Thoracic aorta (tissue), 2 donors: ENCODE results near the gene PAGE2. TPM values are rescaled to one million over a fixed set of nuclear protein-coding genes. Genes with fewer than 3 reads are reported as not detected.

Source experiments
- ATAC-seq: fragments of 150-250 bp; one replicate; pipeline ENCODE4 v1.8.0; 2017; ENCODE audit warnings: low read depth; ENCODE audit not compliant: insufficient number of reproducible peaks, low FRiP score
- DNase-seq: peaks from one replicate; pipeline ENCODE4 v3.0.0-alpha.2; 2020; ENCODE audit warnings: low spot score
- H3K27ac ChIP-seq, 2 donors: fragments of 200-600 bp; sonication (generic); 1 replicate in 1 of 2; 2 replicates in 1 of 2; pipeline ENCODE4 v1.5.1; 2016; ENCODE audit warnings: mild to moderate bottlenecking in 2 of 2, moderate library complexity in 2 of 2
- H3K27me3 ChIP-seq: fragments of 200-600 bp; sonication (generic); replicated peaks from 2 replicates; pipeline ENCODE4 v1.6.0; 2016; ENCODE audit warnings: mild to moderate bottlenecking; ENCODE audit not compliant: insufficient read depth
- H3K36me3 ChIP-seq: fragments of 200-600 bp; sonication (generic); one replicate; pipeline ENCODE4 v1.5.1; 2016
- H3K4me1 ChIP-seq, 2 donors: fragments of 200-600 bp; sonication (generic); 1 replicate in 1 of 2; 2 replicates in 1 of 2; pipeline versions ENCODE4 v1.5.1 to v1.6.0; 2016; ENCODE audit warnings: low read depth in 2 of 2, mild to moderate bottlenecking in 1 of 2; ENCODE audit not compliant: control insufficient read depth in 1 of 2
- H3K4me3 ChIP-seq: fragments of 200-600 bp; sonication (generic); 2 replicates; pipeline ENCODE4 v1.5.1; 2016; ENCODE audit warnings: mild to moderate bottlenecking
- H3K9me3 ChIP-seq: fragments of 200-600 bp; sonication (generic); 2 replicates; pipeline ENCODE4 v1.5.1; 2016
- CTCF ChIP-seq: fragments of 200-600 bp; sonication (generic); IDR thresholded peaks from one replicate; pipeline ENCODE4 v1.5.1; 2019; ENCODE audit warnings: antibody characterized with exemption
- total RNA-seq, 2 donors: library from RNA; depleted of rRNA; stranded (reverse); fragments of >200 nt; gene quantifications; one replicate each; pipeline versions ENCODE4 v1.1.0 to v1.2.3, GENCODE V29; 2016

PAGE2 gene
- total RNA-seq, 2 donors from 2014 or later = not detected

- DNase-seq = no peak
- no peaks in the 10 kb centered on the region for H3K9me3 ChIP-seq
- no peak for TF ChIP-seq CTCF
- no peak overlapping the region for H3K27ac ChIP-seq
- no peaks in the 10 kb centered on the region for H3K4me1 ChIP-seq
- ATAC-seq = no peak
- H3K4me3 ChIP-seq = no peak overlapping the region
- no peaks in the 10 kb centered on the region for H3K36me3 ChIP-seq
- no peaks in the 10 kb centered on the region for H3K27me3 ChIP-seq
These were observed 10.3 kb downstream of the PAGE2 start for GRCh38 chrX:55099162-55099561.

GRCh38 chrX:55102754-55103153 lies 13.9 kb downstream of the PAGE2 start:
- no peaks in the 10 kb centered on the region for H3K27me3 ChIP-seq
- H3K9me3 ChIP-seq = no peaks in the 10 kb centered on the region
- H3K4me3 ChIP-seq = no peak overlapping the region
- ATAC-seq (no peak), DNase-seq (no peak)
- no peaks in the 10 kb centered on the region for H3K36me3 ChIP-seq
- TF ChIP-seq CTCF = no peak
- no peaks in the 10 kb centered on the region for H3K4me1 ChIP-seq
- H3K27ac ChIP-seq = no peak overlapping the region

GRCh38 chrX:55107262-55107661 lies 18.4 kb downstream of the PAGE2 start:
- H3K27me3 ChIP-seq = no peaks in the 10 kb centered on the region
- DNase-seq (no peak), ATAC-seq (no peak)
- no peaks in the 10 kb centered on the region for H3K9me3 ChIP-seq
- H3K27ac ChIP-seq = no peak overlapping the region
- H3K4me1 ChIP-seq = no peaks in the 10 kb centered on the region
- H3K36me3 ChIP-seq = no peaks in the 10 kb centered on the region
- TF ChIP-seq CTCF = no peak
- H3K4me3 ChIP-seq = no peak overlapping the region

GRCh38 chrX:55107911-55108310 lies 19.1 kb downstream of the PAGE2 start:
- Histone ChIP-seq H3K36me3 (no peaks in the 10 kb centered on the region), H3K4me3 (no peak overlapping the region), H3K9me3 (no peaks in the 10 kb centered on the region), H3K4me1 (no peaks in the 10 kb centered on the region), H3K27me3 (no peaks in the 10 kb centered on the region), H3K27ac (no peak overlapping the region)
- no peak for ATAC-seq
- TF ChIP-seq CTCF = no peak
- no peak for DNase-seq

GRCh38 chrX:55109306-55109705 lies 20.5 kb downstream of the PAGE2 start:
- ATAC-seq = no peak
- Histone ChIP-seq H3K4me1 (no peaks in the 10 kb centered on the region), H3K9me3 (no peaks in the 10 kb centered on the region), H3K4me3 (no peak overlapping the region), H3K27ac (peak overlapping the region; percentile 17 to 22), H3K36me3 (no peaks in the 10 kb centered on the region), H3K27me3 (no peaks in the 10 kb centered on the region)
- no peak for DNase-seq
- no peak for TF ChIP-seq CTCF
